Astrocyte (in vitro differentiated cells and primary cell): ENCODE data around the gene RASSF5. TPM values are rescaled to one million over a fixed set of nuclear protein-coding genes. Genes with fewer than 3 reads are reported as not detected.

Experiments
- DNase-seq: peaks from one replicate; pipeline ENCODE4 v3.0.0-alpha.2; 2010; ENCODE audit warnings: low read depth
- FAIRE-seq: peaks from 2 replicates; lab custom pipeline; 2011; peaks lifted over from hg19 to GRCh38; lab: Jason Lieb, UNC
- H2AFZ ChIP-seq: 2 replicates; pipeline ENCODE4 v1.6.0; 2012; ENCODE audit warnings: low read depth, low read length, inconsistent platforms
- H3K27ac ChIP-seq: 2 replicates; pipeline ENCODE4 v1.5.1; 2011; ENCODE audit warnings: low read depth, low read length, inconsistent platforms
- H3K27me3 ChIP-seq: 2 replicates; pipeline ENCODE4 v1.6.0; 2011; ENCODE audit warnings: low read length, inconsistent platforms; ENCODE audit not compliant: insufficient read depth
- H3K36me3 ChIP-seq: 2 replicates; pipeline ENCODE4 v1.5.1; 2011; ENCODE audit warnings: low read length, inconsistent platforms; ENCODE audit not compliant: insufficient read depth
- H3K4me1 ChIP-seq: 2 replicates; pipeline ENCODE4 v1.5.1; 2011; ENCODE audit warnings: low read length, inconsistent platforms; ENCODE audit not compliant: insufficient read depth
- H3K4me2 ChIP-seq: 2 replicates; pipeline ENCODE4 v1.6.0; 2012; ENCODE audit warnings: low read length, inconsistent platforms
- H3K4me3 ChIP-seq: 2 replicates; pipeline ENCODE4 v1.5.1; 2011; ENCODE audit warnings: low read depth, mild to moderate bottlenecking, low read length, inconsistent platforms; ENCODE audit not compliant: insufficient read depth
- H3K79me2 ChIP-seq: 2 replicates; pipeline ENCODE4 v1.6.0; 2012; ENCODE audit warnings: mild to moderate bottlenecking, low read length, inconsistent platforms; ENCODE audit not compliant: insufficient read depth
- H3K9ac ChIP-seq: 2 replicates; pipeline ENCODE4 v1.6.0; 2012; ENCODE audit warnings: mild to moderate bottlenecking, low read length, inconsistent platforms
- H3K9me3 ChIP-seq: 2 replicates; pipeline ENCODE4 v1.5.1; 2012; ENCODE audit warnings: low read depth, mild to moderate bottlenecking, low read length, inconsistent platforms; ENCODE audit not compliant: insufficient read depth
- H4K20me1 ChIP-seq: 2 replicates; pipeline ENCODE4 v1.6.0; 2012; ENCODE audit warnings: low read length, inconsistent platforms; ENCODE audit not compliant: insufficient read depth
- H3K27ac Mint-ChIP-seq: one replicate; pipeline ENCODE4 v1.8.0; 2021; ENCODE audit warnings: mild to moderate bottlenecking, mixed read lengths; ENCODE audit not compliant: unreplicated experiment
- H3K27me3 Mint-ChIP-seq: one replicate; pipeline ENCODE4 v1.8.0; 2021; ENCODE audit warnings: low read depth, mixed read lengths; ENCODE audit not compliant: unreplicated experiment
- H3K36me3 Mint-ChIP-seq: one replicate; pipeline ENCODE4 v1.8.0; 2021; ENCODE audit warnings: low read depth, mixed read lengths; ENCODE audit not compliant: unreplicated experiment
- H3K4me1 Mint-ChIP-seq: one replicate; pipeline ENCODE4 v1.8.0; 2021; ENCODE audit warnings: low read depth, mixed read lengths; ENCODE audit not compliant: unreplicated experiment
- H3K4me3 Mint-ChIP-seq: one replicate; pipeline ENCODE4 v1.8.0; 2021; ENCODE audit warnings: mild to moderate bottlenecking, moderate library complexity, mixed read lengths; ENCODE audit not compliant: unreplicated experiment
- H3K9me3 Mint-ChIP-seq: one replicate; pipeline ENCODE4 v1.8.0; 2021; ENCODE audit warnings: mild to moderate bottlenecking, mixed read lengths; ENCODE audit not compliant: unreplicated experiment
- CTCF ChIP-seq: IDR thresholded peaks from 2 replicates; pipeline ENCODE4 v1.5.1; 2011; ENCODE audit warnings: low read depth, mild to moderate bottlenecking, inconsistent platforms, low read length, moderate library complexity; ENCODE audit not compliant: insufficient read depth
- EZH2 ChIP-seq: IDR thresholded peaks from 2 replicates; pipeline ENCODE4 v1.6.1; 2012; ENCODE audit warnings: mild to moderate bottlenecking, low read length, inconsistent platforms; ENCODE audit not compliant: insufficient read depth
- total RNA-seq: library from RNA; stranded (reverse); gene quantifications from 2 replicates; pipeline ENCODE4 v1.2.1, GENCODE V29; 2021

RASSF5 gene
- total RNA-seq, 1 donor from 2014 or later = 0.43 TPM

GRCh38 chr1:206477581-206478380 lies 29.6 kb upstream of the RASSF5 start:
- H3K9me3 Mint-ChIP-seq = no peaks in the 10 kb centered on the region
- Histone ChIP-seq H3K27me3 (no peaks in the 10 kb centered on the region), H3K4me1 (peaks cover 14% of the 10 kb centered on the region), H3K79me2 (peaks cover 6% of the 10 kb centered on the region), H3K27ac (no peak overlapping the region), H2AFZ (no peak overlapping the region), H3K36me3 (peaks cover 6% of the 10 kb centered on the region), H3K9me3 (no peaks in the 10 kb centered on the region), H3K4me2 (no peak overlapping the region), H3K9ac (no peak overlapping the region), H4K20me1 (peaks cover 13% of the 10 kb centered on the region), H3K4me3 (no peak overlapping the region)
- TF ChIP-seq CTCF (no peak), EZH2 (no peak)
- H3K27me3 Mint-ChIP-seq = peaks cover 6% of the 10 kb centered on the region
- no peak for DNase-seq
- peaks cover 19% of the 10 kb centered on the region for H3K4me1 Mint-ChIP-seq
- H3K27ac Mint-ChIP-seq = no peak overlapping the region
- no peak overlapping the region for H3K4me3 Mint-ChIP-seq
- no peak for FAIRE-seq
- peaks cover 41% of the 10 kb centered on the region for H3K36me3 Mint-ChIP-seq

- no peak overlapping the region for H3K27ac Mint-ChIP-seq
- no peaks in the 10 kb centered on the region for H3K79me2 ChIP-seq
Observed at GRCh38 chr1:206478746-206479145, 28.6 kb upstream of the RASSF5 start.

More at GRCh38 chr1:206478746-206479145, 28.6 kb upstream of the RASSF5 start:
- H3K4me2 ChIP-seq = no peak overlapping the region
- no peak for FAIRE-seq
- Mint-ChIP-seq H3K4me1 (peaks cover 12% of the 10 kb centered on the region), H3K4me3 (no peak overlapping the region), H3K9me3 (no peaks in the 10 kb centered on the region), H3K36me3 (peaks cover 47% of the 10 kb centered on the region), H3K27me3 (peaks cover 6% of the 10 kb centered on the region)
- no peaks in the 10 kb centered on the region for H3K9me3 ChIP-seq
- no peaks in the 10 kb centered on the region for H3K27me3 ChIP-seq
- H3K36me3 ChIP-seq = peaks cover 6% of the 10 kb centered on the region
- H4K20me1 ChIP-seq = peaks cover 6% of the 10 kb centered on the region
- no peak overlapping the region for H3K4me3 ChIP-seq
- peaks cover 9% of the 10 kb centered on the region for H3K4me1 ChIP-seq
- TF ChIP-seq CTCF (no peak), EZH2 (no peak)
- H3K9ac ChIP-seq = no peak overlapping the region
- H3K27ac ChIP-seq = no peak overlapping the region
- no peak overlapping the region for H2AFZ ChIP-seq
- no peak for DNase-seq
